ENCODE results near the gene CYP2R1.

GRCh38 chr11:14852571-14853177, 39.4 kb downstream of the CYP2R1 start:
- TF ChIP-seq CTCF (IDR thresholded peaks at IDR 0.05; ENCODE audit: low read length): no peak
- no peak for TF ChIP-seq EZH2 (IDR thresholded peaks at IDR 0.05; ENCODE audit: borderline replicate concordance, low read length)
